Measurements from ENCODE around the gene SIGLECL1.

Gene SIGLECL1

GRCh38 chr19:51297406-51297805, 46.5 kb downstream of the SIGLECL1 start:
- DNase-seq, result no peak

- no peak for DNase-seq
These were observed 50.4 kb downstream of the SIGLECL1 start for GRCh38 chr19:51301266-51301665.

GRCh38 chr19:51305479-51305878, 54.6 kb downstream of the SIGLECL1 start:
- no peak for DNase-seq

GRCh38 chr19:51311351-51312257, 60.7 kb downstream of the SIGLECL1 start, which contains the start of gene IGLON5:
TSS of gene IGLON5 (plus strand) at chr19:51311644. CDS start at chr19:51311848, 204 bp downstream.
- no peak for DNase-seq

GRCh38 chr19:51316688-51317087, 65.8 kb downstream of the SIGLECL1 start:
- no peak for DNase-seq

GRCh38 chr19:51317376-51317775, 66.5 kb downstream of the SIGLECL1 start:
- no peak for DNase-seq

- DNase-seq, result no peak
These were observed 67.1 kb downstream of the SIGLECL1 start for GRCh38 chr19:51317968-51318367.

All from fibroblast of upper back skin (primary cell).